Neutrophil (primary cell): ENCODE data around the gene CELF2.
A peak's percentile ranks its signal among the peaks of the same experiment; 100 is the strongest.

Experiments
- H3K27ac ChIP-seq: fragments of 200-600 bp; sonication (generic); 2 replicates; pipeline ENCODE4 v1.5.1; 2016; ENCODE audit warnings: mild to moderate bottlenecking, moderate library complexity
- H3K27me3 ChIP-seq: fragments of 200-600 bp; sonication (generic); 2 replicates; pipeline ENCODE4 v1.6.0; 2016; ENCODE audit warnings: mild to moderate bottlenecking
- H3K36me3 ChIP-seq: fragments of 200-600 bp; sonication (generic); 2 replicates; pipeline ENCODE4 v1.5.1; 2017
- H3K4me1 ChIP-seq, 2 experiments: fragments of 200-600 bp in 1 of 2; sonication (generic) in 1 of 2; 1 replicate in 1 of 2; 2 replicates in 1 of 2; pipeline versions ENCODE4 v1.5.1 to v1.6.1; 2013 to 2016; ENCODE audit warnings: low read depth in 1 of 2, low read length in 1 of 2, mild to moderate bottlenecking in 1 of 2, moderate library complexity in 1 of 2; ENCODE audit not compliant: control insufficient read depth in 1 of 2, insufficient read depth in 1 of 2
- H3K4me3 ChIP-seq, 2 experiments: fragments of 200-600 bp in 1 of 2; sonication (generic) in 1 of 2; 1 replicate in 1 of 2; 2 replicates in 1 of 2; pipeline ENCODE4 v1.5.1; 2013 to 2016; ENCODE audit warnings: low read depth in 1 of 2, low read length in 1 of 2, mild to moderate bottlenecking in 1 of 2, moderate library complexity in 1 of 2
- H3K9me3 ChIP-seq: fragments of 200-600 bp; sonication (generic); 2 replicates; pipeline ENCODE4 v1.5.1; 2016
- CTCF ChIP-seq: fragments of 200-600 bp; sonication (generic); IDR thresholded peaks from 2 replicates; pipeline ENCODE4 v1.5.1; 2016; ENCODE audit warnings: antibody characterized with exemption

The CELF2 gene

GRCh38 chr10:11165591-11166543 lies 148.2 kb downstream of the CELF2 start:
- peaks cover 13% of the 10 kb centered on the region for H3K36me3 ChIP-seq
- H3K27me3 ChIP-seq: no peaks in the 10 kb centered on the region
- peak overlapping the region; percentile 96 for H3K27ac ChIP-seq
- peak overlapping the region; percentile 93 to 97 for H3K4me3 ChIP-seq
- TF ChIP-seq CTCF: peak; percentile 84
- H3K4me1 ChIP-seq: peaks cover 42 to 78% of the 10 kb centered on the region in 2 experiments
- no peaks in the 10 kb centered on the region for H3K9me3 ChIP-seq

GRCh38 chr10:11166550-11166949 lies 148.9 kb downstream of the CELF2 start:
- H3K27me3 ChIP-seq: no peaks in the 10 kb centered on the region
- no peaks in the 10 kb centered on the region for H3K9me3 ChIP-seq
- H3K36me3 ChIP-seq: peaks cover 14% of the 10 kb centered on the region
- no peak for TF ChIP-seq CTCF
- H3K4me3 ChIP-seq: peak overlapping the region; percentile 93 to 97
- peaks cover 37 to 78% of the 10 kb centered on the region in 2 experiments for H3K4me1 ChIP-seq
- H3K27ac ChIP-seq: peak overlapping the region; percentile 96

- H3K36me3 ChIP-seq: peaks cover 22% of the 10 kb centered on the region
- peak overlapping the region; percentile 96 for H3K27ac ChIP-seq
- peak overlapping the region; percentile 93 to 97 for H3K4me3 ChIP-seq
- peaks cover 37 to 78% of the 10 kb centered on the region in 2 experiments for H3K4me1 ChIP-seq
- H3K27me3 ChIP-seq: no peaks in the 10 kb centered on the region
- H3K9me3 ChIP-seq: no peaks in the 10 kb centered on the region
- no peak for TF ChIP-seq CTCF
These were observed 149.7 kb downstream of the CELF2 start for GRCh38 chr10:11167233-11167966.

- Histone ChIP-seq H3K9me3 (no peaks in the 10 kb centered on the region), H3K4me3 (peak overlapping the region; percentile 93 to 97), H3K27me3 (no peaks in the 10 kb centered on the region), H3K27ac (peak overlapping the region; percentile 96), H3K36me3 (peaks cover 30% of the 10 kb centered on the region), H3K4me1 (peaks cover 38 to 78% of the 10 kb centered on the region in 2 experiments)
- TF ChIP-seq CTCF: no peak
These were observed 150.9 kb downstream of the CELF2 start for GRCh38 chr10:11168423-11169090.

- Histone ChIP-seq H3K27ac (peak overlapping the region; percentile 96), H3K4me1 (peaks cover 52 to 82% of the 10 kb centered on the region in 2 experiments), H3K27me3 (no peaks in the 10 kb centered on the region), H3K4me3 (peak overlapping the region; percentile 93 to 97), H3K36me3 (peaks cover 38% of the 10 kb centered on the region), H3K9me3 (no peaks in the 10 kb centered on the region)
- no peak for TF ChIP-seq CTCF
These were observed 152.3 kb downstream of the CELF2 start for GRCh38 chr10:11169976-11170375.
